ENCODE measurements around the gene CHST8.

The CHST8 gene

GRCh38 chr19:33667881-33668280 is 46.1 kb downstream of the CHST8 start:
- Histone ChIP-seq H3K27ac (no peak overlapping the region), H3K36me3 (replicated peaks) (no peaks in the 10 kb centered on the region), H3K4me3 (ENCODE audit: low read depth, low read length) (no peak overlapping the region), H3K27me3 (replicated peaks) (no peaks in the 10 kb centered on the region)
- no peak for DNase-seq
- in situ Hi-C loops (cut with HindIII; ENCODE audit: low pct_ligation_motif_present, low sequenced_read_pairs): no loop called here
- no peak for TF ChIP-seq CTCF (IDR thresholded peaks at IDR 0.05; ENCODE audit: low read depth, low read length, missing control alignments)

DNA sequence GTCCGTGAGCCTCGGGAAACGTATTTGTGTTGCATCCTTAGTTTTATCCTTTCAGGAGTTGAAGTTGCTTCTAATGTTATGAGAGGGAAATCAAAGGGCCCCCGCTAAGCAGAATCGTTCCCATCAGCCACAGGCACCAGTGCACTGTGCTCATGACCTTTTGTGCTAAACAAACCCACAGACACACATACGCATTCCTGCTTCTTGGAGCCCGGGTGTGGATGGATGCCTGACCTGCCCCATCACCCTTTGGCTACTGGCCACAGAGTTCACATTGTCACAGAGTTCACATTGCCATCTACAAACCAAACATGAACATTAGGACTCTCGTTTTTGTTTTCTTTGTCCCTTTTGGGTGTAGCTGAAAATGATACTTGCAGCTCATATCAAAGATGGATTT is 47.2 kb downstream of the CHST8 start:
- Histone ChIP-seq H3K27me3 (replicated peaks) (no peaks in the 10 kb centered on the region), H3K36me3 (replicated peaks) (no peaks in the 10 kb centered on the region), H3K4me3 (ENCODE audit: low read depth, low read length) (no peak overlapping the region), H3K27ac (no peak overlapping the region)
- no peak for TF ChIP-seq CTCF (IDR thresholded peaks at IDR 0.05; ENCODE audit: low read depth, low read length, missing control alignments)
- in situ Hi-C loops (cut with HindIII; ENCODE audit: low pct_ligation_motif_present, low sequenced_read_pairs): no loop called here
- DNase-seq: no peak

DNA sequence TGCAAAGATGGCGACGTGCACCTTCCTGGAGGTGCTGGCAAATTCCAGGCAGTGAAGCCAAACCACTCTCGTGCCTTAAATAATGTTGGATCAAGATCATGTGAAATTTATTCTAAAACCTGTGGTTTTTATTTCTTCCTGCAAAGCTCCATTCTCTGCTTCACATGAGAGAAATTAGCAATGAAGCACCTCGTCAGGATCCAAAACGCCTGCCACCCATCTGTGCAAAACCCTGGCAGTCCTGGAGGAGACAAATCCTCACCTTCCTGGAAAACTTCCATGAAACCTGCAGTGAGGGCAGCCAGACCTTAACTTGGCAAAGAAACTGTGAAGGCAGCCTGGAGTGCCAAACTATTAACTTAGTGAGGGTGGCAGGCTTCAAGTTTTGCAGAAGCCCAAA is 47.6 kb downstream of the CHST8 start:
- H3K27ac ChIP-seq: no peak overlapping the region
- in situ Hi-C loops (cut with HindIII; ENCODE audit: low pct_ligation_motif_present, low sequenced_read_pairs): no loop called here

GRCh38 chr19:33670398-33670797 is 48.6 kb downstream of the CHST8 start:
- DNase-seq: no peak
- in situ Hi-C loops (cut with HindIII; ENCODE audit: low pct_ligation_motif_present, low sequenced_read_pairs): no loop called here
- TF ChIP-seq CTCF (IDR thresholded peaks at IDR 0.05; ENCODE audit: low read depth, low read length, missing control alignments): no peak
- Histone ChIP-seq H3K27ac (no peak overlapping the region), H3K4me3 (ENCODE audit: low read depth, low read length) (no peak overlapping the region), H3K36me3 (replicated peaks) (no peaks in the 10 kb centered on the region), H3K27me3 (replicated peaks) (no peaks in the 10 kb centered on the region)

More for the DNA sequence above, 47.6 kb downstream of the CHST8 start:
- H3K27me3 ChIP-seq (replicated peaks): no peaks in the 10 kb centered on the region
- H3K4me3 ChIP-seq (ENCODE audit: low read depth, low read length): no peak overlapping the region
- no peak for TF ChIP-seq CTCF (IDR thresholded peaks at IDR 0.05; ENCODE audit: low read depth, low read length, missing control alignments)
- no peak for DNase-seq
- H3K36me3 ChIP-seq (replicated peaks): no peaks in the 10 kb centered on the region

GRCh38 chr19:33671211-33671610 is 49.5 kb downstream of the CHST8 start:
- no peak overlapping the region for H3K27ac ChIP-seq
- TF ChIP-seq CTCF (IDR thresholded peaks at IDR 0.05; ENCODE audit: low read depth, low read length, missing control alignments): no peak

DNA sequence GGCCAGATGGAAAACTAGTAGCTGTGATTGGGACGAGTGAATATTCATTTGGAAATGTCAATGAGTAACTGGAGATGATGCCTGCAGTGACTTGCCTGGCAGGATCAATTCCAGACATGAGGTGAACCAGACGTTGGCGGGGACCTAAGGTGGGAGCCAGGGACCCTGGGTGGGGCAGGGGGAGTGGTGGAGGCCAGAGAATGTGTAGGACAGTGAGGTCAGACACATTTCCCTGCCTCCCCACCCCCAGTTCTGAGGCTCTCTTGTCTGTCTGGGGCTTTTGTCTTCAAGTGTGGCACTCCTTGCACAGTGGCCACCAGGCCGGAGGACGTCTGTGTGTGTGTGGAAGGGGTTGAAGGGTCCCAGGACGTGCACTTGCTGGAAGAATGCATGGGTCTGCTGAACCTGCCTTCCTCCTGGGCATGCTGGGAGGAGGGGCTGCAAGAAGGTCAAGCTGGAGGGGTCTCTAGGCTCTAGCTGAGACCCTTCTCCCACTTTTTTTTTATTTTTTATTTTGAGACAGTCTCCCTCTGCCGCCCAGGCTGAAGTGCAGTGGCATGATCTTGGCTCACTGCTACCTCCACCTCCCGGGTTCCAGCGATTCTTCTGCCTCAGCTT is 51.6 kb downstream of the CHST8 start:
- Histone ChIP-seq H3K27me3 (replicated peaks) (no peaks in the 10 kb centered on the region), H3K27ac (no peak overlapping the region), H3K4me3 (ENCODE audit: low read depth, low read length) (no peak overlapping the region), H3K36me3 (replicated peaks) (no peaks in the 10 kb centered on the region)
- no peak for TF ChIP-seq CTCF (IDR thresholded peaks at IDR 0.05; ENCODE audit: low read depth, low read length, missing control alignments)
- in situ Hi-C loops (cut with HindIII; ENCODE audit: low pct_ligation_motif_present, low sequenced_read_pairs): no loop called here
- DNase-seq: no peak

More at GRCh38 chr19:33671211-33671610, 49.5 kb downstream of the CHST8 start:
- in situ Hi-C loops (cut with HindIII; ENCODE audit: low pct_ligation_motif_present, low sequenced_read_pairs): no loop called here
- DNase-seq: no peak
- no peaks in the 10 kb centered on the region for H3K27me3 ChIP-seq (replicated peaks)
- no peak overlapping the region for H3K4me3 ChIP-seq (ENCODE audit: low read depth, low read length)
- H3K36me3 ChIP-seq (replicated peaks): no peaks in the 10 kb centered on the region
